Metanephros (tissue), 1 donor: ENCODE data around the gene NT5M. TPM values are rescaled to one million over a fixed set of nuclear protein-coding genes. Genes with fewer than 3 reads are reported as not detected.

ENCODE experiments used
- total RNA-seq: library from RNA; depleted of rRNA; stranded (reverse); fragments of >200 nt; gene quantifications from one replicate; pipeline ENCODE4 v1.2.3, GENCODE V29; 2014

NT5M gene
- 5.9 TPM for total RNA-seq

DNA sequence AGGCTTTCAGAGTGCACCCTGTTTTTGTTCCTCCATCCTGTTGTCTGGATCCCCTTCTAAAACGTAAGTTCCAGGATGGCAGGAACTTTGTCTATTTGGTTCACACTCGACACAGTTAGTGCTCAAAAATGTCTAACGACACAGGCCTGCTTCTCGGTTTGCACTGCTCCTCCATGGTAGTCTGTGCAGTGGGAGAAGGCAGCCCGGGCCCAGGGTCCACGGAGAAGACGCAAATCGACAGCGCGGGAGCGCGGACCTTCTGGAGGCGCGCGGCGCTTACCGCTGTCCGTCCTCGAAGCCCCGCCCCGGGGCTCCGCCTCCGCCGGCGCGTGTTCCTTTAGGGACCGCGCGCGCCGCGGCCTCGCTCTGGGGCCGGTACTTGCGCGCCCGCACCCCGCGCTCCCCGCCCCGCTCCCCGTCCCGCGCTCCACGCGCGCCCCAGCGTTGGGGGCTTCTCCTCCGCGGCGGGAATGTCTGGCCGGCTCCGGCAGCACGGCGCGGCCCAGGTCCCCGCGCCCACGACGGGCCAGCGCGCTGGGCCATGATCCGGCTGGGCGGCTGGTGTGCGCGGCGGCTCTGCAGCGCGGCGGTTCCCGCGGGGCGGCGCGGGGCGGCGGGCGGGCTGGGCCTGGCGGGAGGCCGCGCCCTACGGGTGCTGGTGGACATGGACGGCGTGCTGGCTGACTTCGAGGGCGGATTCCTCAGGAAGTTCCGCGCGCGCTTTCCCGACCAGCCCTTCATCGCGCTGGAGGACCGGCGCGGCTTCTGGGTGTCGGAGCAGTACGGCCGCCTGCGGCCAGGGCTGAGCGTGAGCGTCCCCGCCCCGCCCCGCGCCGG is at the start of gene NT5M:
Gene NT5M (plus strand): TSS at position 364 of the 837 bp plus-strand sequence. CDS start 178 bp downstream, at position 542.

DNA sequence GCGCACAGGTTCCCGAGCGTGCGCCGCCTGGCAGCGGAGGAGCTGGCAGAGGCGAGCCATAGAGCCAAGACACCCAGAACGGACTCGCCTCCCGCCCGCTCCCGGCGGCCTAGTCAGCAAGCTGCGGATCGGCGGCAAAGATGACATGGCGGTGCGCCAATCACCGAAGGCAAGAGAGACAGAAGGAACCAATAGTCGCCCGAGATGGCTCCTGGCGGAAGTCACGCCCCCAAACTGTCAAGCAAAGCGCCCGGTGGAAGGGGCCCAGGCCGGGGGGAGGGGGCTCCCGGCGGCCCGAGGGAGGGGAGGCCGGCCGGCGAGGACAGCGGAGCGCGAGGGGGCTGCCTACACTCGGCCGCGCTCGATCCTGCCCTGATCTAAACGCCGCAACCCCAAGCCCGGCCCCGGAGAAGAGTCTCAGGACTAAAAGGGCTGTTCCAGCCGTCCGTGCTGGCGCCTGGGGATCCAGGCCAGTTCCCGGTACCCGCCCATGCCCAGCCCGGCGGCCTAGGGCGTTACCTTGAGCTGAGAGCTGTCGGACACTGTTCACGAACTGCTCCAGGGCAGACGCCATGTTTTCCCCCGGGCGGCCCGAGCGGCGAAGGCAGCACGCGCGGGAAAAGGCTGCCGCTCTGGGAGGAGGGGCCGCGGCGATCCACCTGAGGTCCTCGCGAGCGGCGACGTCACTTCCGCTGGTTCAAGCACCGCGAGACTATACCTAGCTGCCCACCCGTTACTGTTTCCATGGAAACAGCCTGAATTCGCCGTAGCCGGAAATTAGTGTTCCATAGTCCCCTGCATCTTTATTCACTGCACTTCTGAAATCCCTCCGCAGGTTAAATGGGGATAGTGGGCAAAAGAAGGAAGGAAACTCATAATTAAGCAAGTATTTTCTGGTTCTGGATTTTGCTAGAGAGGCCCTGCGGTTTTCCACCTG is 22.3 kb upstream of the NT5M start, which contains the start of gene COPS3:
Gene COPS3 (minus strand): TSS at position 634 of the 937 bp plus-strand sequence. CDS start 60 bp downstream, at position 574.

Other genes starting within 250 kb of the NT5M start
- gene PLD6, start 97.0 kb upstream of the NT5M start, total RNA-seq: 4.6 TPM
- 85.7 TPM for gene FLCN, start 66.2 kb upstream of the NT5M start, total RNA-seq
- 51.6 TPM for gene COPS3, start 22.1 kb upstream of the NT5M start, total RNA-seq
- 22.4 TPM for gene MED9, start 173.6 kb downstream of the NT5M start, total RNA-seq
- gene RASD1, start 193.0 kb downstream of the NT5M start, total RNA-seq: 10.7 TPM